MM.1S (cell line): ENCODE data around the gene FAM156B.

Source experiments
- EZH2 ChIP-seq: fragments of 300-600 bp; sonication (generic); optimal IDR thresholded peaks from 2 replicates; pipeline ENCODE3; 2017; ENCODE audit warnings: low read depth, mild to moderate bottlenecking, antibody characterized with exemption, low read length, mixed read lengths
- EZH2phosphoT487 ChIP-seq: fragments of 300-600 bp; sonication (generic); IDR thresholded peaks from 2 replicates; pipeline ENCODE4 v1.6.1; 2018; ENCODE audit warnings: antibody characterized with exemption, low read length
- TF ChIP-seq, protein P1 (sequence below): fragments of 300-600 bp; sonication (generic); IDR thresholded peaks from 2 replicates; pipeline ENCODE4 v1.5.1; 2016; ENCODE audit warnings: antibody characterized with exemption, low read length, mixed read lengths

DNA sequence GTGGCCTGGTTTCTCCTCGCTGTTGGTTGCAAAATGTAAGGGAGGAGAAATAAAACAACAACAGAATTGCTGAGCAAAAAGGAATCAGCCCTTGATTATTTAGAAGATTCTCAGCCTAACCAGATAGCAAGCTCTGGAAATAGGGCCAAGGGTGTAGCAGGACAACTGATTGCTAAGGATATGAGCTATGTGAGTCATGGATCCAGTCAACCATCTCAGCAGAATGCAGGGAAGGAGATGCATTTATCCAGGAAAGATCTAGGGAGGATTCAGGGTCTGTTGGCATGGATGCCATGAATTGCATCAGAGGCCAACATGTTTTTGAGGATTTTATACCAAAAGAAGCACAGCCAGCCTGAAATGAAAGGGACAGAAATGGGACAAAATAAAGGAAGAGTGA is 27.1 kb upstream of the FAM156B start:
- TF ChIP-seq, protein P1, sequence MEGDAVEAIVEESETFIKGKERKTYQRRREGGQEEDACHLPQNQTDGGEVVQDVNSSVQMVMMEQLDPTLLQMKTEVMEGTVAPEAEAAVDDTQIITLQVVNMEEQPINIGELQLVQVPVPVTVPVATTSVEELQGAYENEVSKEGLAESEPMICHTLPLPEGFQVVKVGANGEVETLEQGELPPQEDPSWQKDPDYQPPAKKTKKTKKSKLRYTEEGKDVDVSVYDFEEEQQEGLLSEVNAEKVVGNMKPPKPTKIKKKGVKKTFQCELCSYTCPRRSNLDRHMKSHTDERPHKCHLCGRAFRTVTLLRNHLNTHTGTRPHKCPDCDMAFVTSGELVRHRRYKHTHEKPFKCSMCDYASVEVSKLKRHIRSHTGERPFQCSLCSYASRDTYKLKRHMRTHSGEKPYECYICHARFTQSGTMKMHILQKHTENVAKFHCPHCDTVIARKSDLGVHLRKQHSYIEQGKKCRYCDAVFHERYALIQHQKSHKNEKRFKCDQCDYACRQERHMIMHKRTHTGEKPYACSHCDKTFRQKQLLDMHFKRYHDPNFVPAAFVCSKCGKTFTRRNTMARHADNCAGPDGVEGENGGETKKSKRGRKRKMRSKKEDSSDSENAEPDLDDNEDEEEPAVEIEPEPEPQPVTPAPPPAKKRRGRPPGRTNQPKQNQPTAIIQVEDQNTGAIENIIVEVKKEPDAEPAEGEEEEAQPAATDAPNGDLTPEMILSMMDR, result no peak
- TF ChIP-seq EZH2 (no peak), EZH2phosphoT487 (no peak)
